ENCODE data around the gene NKX2-1. TPM values are rescaled to one million over a fixed set of nuclear protein-coding genes. Genes with fewer than 3 reads are reported as not detected.

Gene NKX2-1
- total RNA-seq, 2 donors from 2014 or later = not detected

DNA sequence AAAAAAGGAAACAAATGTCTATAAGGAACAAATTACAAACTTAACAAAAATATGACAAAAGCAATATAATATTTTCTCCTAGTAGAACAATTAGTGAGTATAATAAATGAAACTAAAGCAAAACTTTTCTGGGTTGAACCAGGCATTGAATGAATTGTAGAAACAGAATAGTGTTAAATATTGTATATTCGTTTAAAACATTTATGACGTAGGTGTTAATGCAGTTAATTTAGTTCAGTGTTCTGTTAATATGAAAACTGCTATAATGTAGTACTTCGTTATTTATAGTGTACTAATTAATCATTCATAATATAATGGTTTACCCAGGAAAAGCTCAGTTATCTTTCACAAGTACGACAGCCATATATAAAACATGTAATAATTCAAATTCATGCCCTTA, 23.7 kb downstream of the NKX2-1 start:
- H3K27ac ChIP-seq = no peak overlapping the region
- no peaks in the 10 kb centered on the region for H3K4me1 ChIP-seq (ENCODE audit: control insufficient read depth in 1 of 2, low read depth in 2 of 2)
- no peak for ATAC-seq (ENCODE audit: insufficient number of reproducible peaks, low FRiP score, low read depth)
- no peaks in the 10 kb centered on the region for H3K9me3 ChIP-seq
- no peak for DNase-seq (ENCODE audit: low spot score)
- H3K27me3 ChIP-seq (replicated peaks; ENCODE audit: insufficient read depth) = no peaks in the 10 kb centered on the region
- H3K4me3 ChIP-seq = no peak overlapping the region
- TF ChIP-seq, protein P1, sequence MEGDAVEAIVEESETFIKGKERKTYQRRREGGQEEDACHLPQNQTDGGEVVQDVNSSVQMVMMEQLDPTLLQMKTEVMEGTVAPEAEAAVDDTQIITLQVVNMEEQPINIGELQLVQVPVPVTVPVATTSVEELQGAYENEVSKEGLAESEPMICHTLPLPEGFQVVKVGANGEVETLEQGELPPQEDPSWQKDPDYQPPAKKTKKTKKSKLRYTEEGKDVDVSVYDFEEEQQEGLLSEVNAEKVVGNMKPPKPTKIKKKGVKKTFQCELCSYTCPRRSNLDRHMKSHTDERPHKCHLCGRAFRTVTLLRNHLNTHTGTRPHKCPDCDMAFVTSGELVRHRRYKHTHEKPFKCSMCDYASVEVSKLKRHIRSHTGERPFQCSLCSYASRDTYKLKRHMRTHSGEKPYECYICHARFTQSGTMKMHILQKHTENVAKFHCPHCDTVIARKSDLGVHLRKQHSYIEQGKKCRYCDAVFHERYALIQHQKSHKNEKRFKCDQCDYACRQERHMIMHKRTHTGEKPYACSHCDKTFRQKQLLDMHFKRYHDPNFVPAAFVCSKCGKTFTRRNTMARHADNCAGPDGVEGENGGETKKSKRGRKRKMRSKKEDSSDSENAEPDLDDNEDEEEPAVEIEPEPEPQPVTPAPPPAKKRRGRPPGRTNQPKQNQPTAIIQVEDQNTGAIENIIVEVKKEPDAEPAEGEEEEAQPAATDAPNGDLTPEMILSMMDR (IDR thresholded peaks at IDR 0.05) = no peak
- H3K36me3 ChIP-seq = no peaks in the 10 kb centered on the region

DNA sequence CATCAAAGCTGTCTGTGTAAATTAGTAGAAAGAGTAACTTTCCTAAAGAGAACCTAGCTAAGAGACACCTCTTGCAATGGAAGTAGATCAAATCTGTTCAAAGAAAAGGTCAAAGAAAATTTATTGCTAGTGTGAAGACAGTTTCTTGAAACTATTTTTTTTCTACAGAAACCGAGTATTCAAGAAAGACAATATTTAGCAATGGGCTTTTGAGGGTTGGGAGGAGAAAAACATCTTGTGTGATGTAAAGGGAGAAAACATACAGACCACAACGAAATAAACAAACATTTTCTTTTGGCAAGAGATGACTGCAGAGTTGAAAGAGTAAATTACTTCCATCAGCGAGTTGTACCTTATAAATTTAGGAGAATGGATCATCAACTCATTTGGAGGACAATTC, 24.4 kb downstream of the NKX2-1 start:
- ATAC-seq (ENCODE audit: insufficient number of reproducible peaks, low FRiP score, low read depth) = no peak
- H3K4me1 ChIP-seq (ENCODE audit: control insufficient read depth in 1 of 2, low read depth in 2 of 2) = no peaks in the 10 kb centered on the region
- TF ChIP-seq, protein P1 (IDR thresholded peaks at IDR 0.05) = no peak
- H3K36me3 ChIP-seq = no peaks in the 10 kb centered on the region
- H3K27ac ChIP-seq = no peak overlapping the region
- no peaks in the 10 kb centered on the region for H3K27me3 ChIP-seq (replicated peaks; ENCODE audit: insufficient read depth)
- H3K9me3 ChIP-seq = no peaks in the 10 kb centered on the region
- DNase-seq (ENCODE audit: low spot score) = no peak
- no peak overlapping the region for H3K4me3 ChIP-seq

DNA sequence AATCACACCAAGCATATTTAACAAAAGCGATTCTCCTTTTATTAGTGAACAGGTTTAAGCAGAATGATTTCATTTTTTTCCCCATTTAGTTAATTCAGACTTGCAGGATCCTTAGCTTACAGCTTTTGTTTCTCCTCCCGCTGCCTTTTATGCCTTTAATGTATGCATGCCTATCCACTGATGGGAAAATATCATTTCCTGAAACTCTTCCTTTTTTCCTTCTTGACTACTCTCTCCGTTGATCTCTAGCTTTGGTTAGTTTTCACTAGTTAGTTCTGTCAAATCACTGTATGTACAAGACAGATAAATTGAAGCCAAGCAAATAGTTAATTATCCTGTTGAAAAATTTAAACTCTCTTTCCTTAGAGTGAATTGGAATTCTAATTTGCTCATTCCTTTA, 26.3 kb downstream of the NKX2-1 start:
- TF ChIP-seq, protein P1 (IDR thresholded peaks at IDR 0.05) = no peak
- Histone ChIP-seq H3K4me1 (ENCODE audit: control insufficient read depth in 1 of 2, low read depth in 2 of 2) (no peaks in the 10 kb centered on the region), H3K27ac (no peak overlapping the region), H3K36me3 (no peaks in the 10 kb centered on the region), H3K9me3 (no peaks in the 10 kb centered on the region), H3K27me3 (replicated peaks; ENCODE audit: insufficient read depth) (no peaks in the 10 kb centered on the region), H3K4me3 (no peak overlapping the region)
- DNase-seq (ENCODE audit: low spot score) (no peak), ATAC-seq (ENCODE audit: insufficient number of reproducible peaks, low FRiP score, low read depth) (no peak)

DNA sequence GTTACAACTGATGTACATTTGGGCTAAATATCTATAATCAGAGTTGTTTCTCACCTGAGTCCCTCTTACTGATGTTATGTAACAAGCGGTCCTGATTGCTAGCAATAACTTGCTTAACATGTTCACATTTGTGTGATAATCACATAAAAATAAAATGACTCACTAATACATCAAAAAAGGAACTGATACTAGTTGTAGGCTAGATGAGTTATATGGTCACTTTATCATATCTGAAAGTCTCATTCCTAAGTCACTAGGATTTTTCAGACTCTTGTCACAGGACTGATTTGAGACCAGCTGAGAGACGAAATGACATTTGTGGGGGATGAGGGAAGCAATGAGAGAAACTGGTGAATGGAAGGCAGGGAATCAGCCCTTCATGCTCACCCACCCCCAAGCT, 34.3 kb downstream of the NKX2-1 start:
- H3K27ac ChIP-seq = no peak overlapping the region
- no peaks in the 10 kb centered on the region for H3K27me3 ChIP-seq (replicated peaks; ENCODE audit: insufficient read depth)
- ATAC-seq (ENCODE audit: insufficient number of reproducible peaks, low FRiP score, low read depth) = no peak

DNA sequence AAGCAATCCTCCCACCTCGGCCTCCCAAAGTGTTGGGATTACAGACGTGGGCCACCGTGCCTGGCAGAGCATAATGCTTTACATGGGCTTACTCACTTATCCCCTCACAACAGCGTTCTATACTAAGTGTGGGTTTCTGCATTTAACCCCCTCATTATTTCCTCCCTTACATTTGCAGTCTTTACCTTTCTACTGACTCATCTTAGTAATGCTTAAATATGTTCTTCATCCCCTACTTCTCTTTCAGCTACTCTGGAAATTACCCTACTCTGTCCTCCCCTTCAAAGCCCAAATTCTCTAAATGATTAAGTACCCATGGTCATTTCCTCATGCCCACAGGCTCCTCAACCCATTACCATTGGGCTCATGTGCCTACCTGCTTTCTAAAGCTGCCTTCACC, 40.7 kb downstream of the NKX2-1 start:
- ATAC-seq (ENCODE audit: insufficient number of reproducible peaks, low FRiP score, low read depth) (no peak), DNase-seq (ENCODE audit: low spot score) (no peak)
- TF ChIP-seq, protein P1 (IDR thresholded peaks at IDR 0.05) = no peak
- Histone ChIP-seq H3K4me1 (ENCODE audit: control insufficient read depth in 1 of 2, low read depth in 2 of 2) (no peaks in the 10 kb centered on the region), H3K27ac (no peak overlapping the region), H3K27me3 (replicated peaks; ENCODE audit: insufficient read depth) (no peaks in the 10 kb centered on the region), H3K9me3 (no peaks in the 10 kb centered on the region), H3K36me3 (no peaks in the 10 kb centered on the region), H3K4me3 (no peak overlapping the region)

More for the DNA sequence above, 34.3 kb downstream of the NKX2-1 start:
- no peak for DNase-seq (ENCODE audit: low spot score)
- Histone ChIP-seq H3K9me3 (no peaks in the 10 kb centered on the region), H3K4me1 (ENCODE audit: control insufficient read depth in 1 of 2, low read depth in 2 of 2) (no peaks in the 10 kb centered on the region), H3K36me3 (no peaks in the 10 kb centered on the region), H3K4me3 (no peak overlapping the region)
- TF ChIP-seq, protein P1 (IDR thresholded peaks at IDR 0.05) = no peak

All from thoracic aorta (tissue), 2 donors.